ENCODE data around the gene YOD1. TPM values are rescaled to one million over a fixed set of nuclear protein-coding genes. Genes with fewer than 3 reads are reported as not detected.

The YOD1 gene
- total RNA-seq, 1 donor from 2014 or later = 15.3 TPM

DNA sequence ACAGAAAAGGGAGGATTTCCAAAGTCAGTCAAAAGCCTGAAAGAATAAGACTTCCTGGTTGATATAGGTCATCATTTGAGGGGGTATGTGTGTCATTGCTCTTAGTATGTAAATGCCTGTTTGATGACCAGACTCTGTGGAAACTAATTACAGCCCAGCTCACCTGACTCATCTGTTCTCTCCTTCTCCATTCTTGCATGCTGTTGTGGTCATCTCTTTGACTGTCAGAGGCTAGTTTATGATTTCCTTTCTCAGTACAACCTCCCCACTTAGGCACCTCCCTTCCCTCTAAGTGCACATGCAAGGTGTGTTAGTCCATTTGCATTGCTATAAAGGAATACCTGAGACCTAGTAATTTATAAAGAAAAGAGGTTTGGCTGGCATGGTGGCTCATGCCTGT, 16.0 kb downstream of the YOD1 start:
- H3K27me3 ChIP-seq (ENCODE audit: control insufficient read depth, insufficient read depth, low read length) = no peaks in the 10 kb centered on the region
- TF ChIP-seq, protein P1, sequence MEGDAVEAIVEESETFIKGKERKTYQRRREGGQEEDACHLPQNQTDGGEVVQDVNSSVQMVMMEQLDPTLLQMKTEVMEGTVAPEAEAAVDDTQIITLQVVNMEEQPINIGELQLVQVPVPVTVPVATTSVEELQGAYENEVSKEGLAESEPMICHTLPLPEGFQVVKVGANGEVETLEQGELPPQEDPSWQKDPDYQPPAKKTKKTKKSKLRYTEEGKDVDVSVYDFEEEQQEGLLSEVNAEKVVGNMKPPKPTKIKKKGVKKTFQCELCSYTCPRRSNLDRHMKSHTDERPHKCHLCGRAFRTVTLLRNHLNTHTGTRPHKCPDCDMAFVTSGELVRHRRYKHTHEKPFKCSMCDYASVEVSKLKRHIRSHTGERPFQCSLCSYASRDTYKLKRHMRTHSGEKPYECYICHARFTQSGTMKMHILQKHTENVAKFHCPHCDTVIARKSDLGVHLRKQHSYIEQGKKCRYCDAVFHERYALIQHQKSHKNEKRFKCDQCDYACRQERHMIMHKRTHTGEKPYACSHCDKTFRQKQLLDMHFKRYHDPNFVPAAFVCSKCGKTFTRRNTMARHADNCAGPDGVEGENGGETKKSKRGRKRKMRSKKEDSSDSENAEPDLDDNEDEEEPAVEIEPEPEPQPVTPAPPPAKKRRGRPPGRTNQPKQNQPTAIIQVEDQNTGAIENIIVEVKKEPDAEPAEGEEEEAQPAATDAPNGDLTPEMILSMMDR (IDR thresholded peaks at IDR 0.05; ENCODE audit: insufficient read depth, low read length, severe bottlenecking) = no peak
- FAIRE-seq (peak; percentile 77), DNase-seq (ENCODE audit: low read depth) (peak; percentile 98)
- H3K4me3 ChIP-seq (ENCODE audit: low read depth, low read length) = no peak overlapping the region
- H3K36me3 ChIP-seq (ENCODE audit: control insufficient read depth, insufficient read depth, low read length) = peaks cover 1% of the 10 kb centered on the region

DNA sequence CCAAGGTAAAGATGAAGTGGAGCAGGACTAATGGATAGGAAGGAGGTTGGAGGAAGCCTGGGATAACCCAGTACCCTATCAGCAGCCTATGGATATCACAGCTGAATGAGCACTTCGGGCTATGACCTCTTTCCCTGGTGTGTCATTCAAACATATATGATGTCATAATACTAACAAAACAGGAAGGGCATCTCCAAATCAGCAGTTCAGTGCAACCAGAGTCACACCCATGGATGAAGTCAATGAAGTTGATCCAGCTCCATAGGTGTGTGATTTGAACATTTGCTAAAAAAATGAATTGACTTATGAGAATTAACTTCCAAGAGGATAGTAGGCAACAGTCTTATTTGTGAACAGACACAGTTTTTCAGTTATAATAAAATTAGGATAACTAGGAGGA, 16.8 kb downstream of the YOD1 start:
- peak; percentile 76 for DNase-seq (ENCODE audit: low read depth)
- no peaks in the 10 kb centered on the region for H3K27me3 ChIP-seq (ENCODE audit: control insufficient read depth, insufficient read depth, low read length)
- FAIRE-seq = no peak

DNA sequence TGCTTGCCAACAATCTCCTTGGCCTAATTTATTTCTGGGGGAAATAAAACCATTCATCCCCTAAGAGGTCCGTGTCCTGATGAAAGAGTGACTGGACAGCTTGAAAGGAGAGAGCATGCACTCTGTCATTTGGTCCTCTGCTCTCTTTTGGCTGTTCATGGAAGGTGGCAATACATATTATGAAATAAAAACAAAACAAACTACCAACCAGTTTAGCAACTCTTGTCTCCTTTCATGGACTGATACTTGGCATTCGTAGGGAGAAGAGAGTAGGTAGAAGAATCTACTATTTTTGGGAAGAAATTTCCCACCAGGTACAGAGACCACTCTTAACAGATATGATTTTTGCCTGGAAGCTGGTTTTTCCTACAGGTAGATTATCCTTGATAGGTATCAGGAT, 17.7 kb downstream of the YOD1 start:
- no peak overlapping the region for H3K4me3 ChIP-seq (ENCODE audit: low read depth, low read length)
- TF ChIP-seq, protein P1 (IDR thresholded peaks at IDR 0.05; ENCODE audit: insufficient read depth, low read length, severe bottlenecking) = no peak
- H3K27me3 ChIP-seq (ENCODE audit: control insufficient read depth, insufficient read depth, low read length) = no peaks in the 10 kb centered on the region
- FAIRE-seq (no peak), DNase-seq (ENCODE audit: low read depth) (peak; percentile 22)
- peaks cover 1% of the 10 kb centered on the region for H3K36me3 ChIP-seq (ENCODE audit: control insufficient read depth, insufficient read depth, low read length)

More for the DNA sequence above, 16.8 kb downstream of the YOD1 start:
- TF ChIP-seq, protein P1 (IDR thresholded peaks at IDR 0.05; ENCODE audit: insufficient read depth, low read length, severe bottlenecking) = no peak
- Histone ChIP-seq H3K4me3 (ENCODE audit: low read depth, low read length) (no peak overlapping the region), H3K36me3 (ENCODE audit: control insufficient read depth, insufficient read depth, low read length) (peaks cover 1% of the 10 kb centered on the region)

DNA sequence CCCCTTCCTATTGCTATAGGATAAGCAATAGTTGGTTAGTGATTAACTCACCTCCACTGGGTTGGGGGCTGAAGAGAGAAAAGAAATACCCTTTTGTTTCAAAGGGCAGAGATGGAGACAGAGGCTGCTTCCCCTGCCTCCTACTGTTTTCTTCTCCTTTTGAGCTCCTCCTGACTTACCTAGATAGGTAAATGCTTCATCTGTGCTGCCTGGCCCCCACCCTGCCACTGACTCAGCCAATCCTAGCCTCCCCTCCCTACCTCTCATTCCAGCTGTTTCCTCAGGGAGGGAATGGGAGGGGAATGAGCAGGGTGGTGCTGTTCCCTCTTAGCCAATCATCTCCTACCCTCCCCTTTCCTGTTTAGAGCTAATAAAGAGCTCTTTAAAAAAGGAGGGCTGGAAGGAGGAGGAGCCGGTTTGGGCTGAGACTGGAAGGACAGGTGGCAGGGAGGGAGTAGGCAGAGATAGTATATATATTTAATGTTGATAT, 18.4 kb downstream of the YOD1 start, which contains the start of gene C1orf116:
Gene C1orf116 (minus strand): TSS at position 229 of the 490 bp plus-strand sequence. CDS start 5,158 bp downstream, outside the sequence.
- no peak for FAIRE-seq
- H3K36me3 ChIP-seq (ENCODE audit: control insufficient read depth, insufficient read depth, low read length) = peaks cover 1% of the 10 kb centered on the region
- no peaks in the 10 kb centered on the region for H3K27me3 ChIP-seq (ENCODE audit: control insufficient read depth, insufficient read depth, low read length)
- peak within 1 kb of the TSS; percentile 74 for H3K4me3 ChIP-seq (ENCODE audit: low read depth, low read length)
- peak; percentile 99 for DNase-seq (ENCODE audit: low read depth)
- TF ChIP-seq, protein P1 (IDR thresholded peaks at IDR 0.05; ENCODE audit: insufficient read depth, low read length, severe bottlenecking) = no peak

DNA sequence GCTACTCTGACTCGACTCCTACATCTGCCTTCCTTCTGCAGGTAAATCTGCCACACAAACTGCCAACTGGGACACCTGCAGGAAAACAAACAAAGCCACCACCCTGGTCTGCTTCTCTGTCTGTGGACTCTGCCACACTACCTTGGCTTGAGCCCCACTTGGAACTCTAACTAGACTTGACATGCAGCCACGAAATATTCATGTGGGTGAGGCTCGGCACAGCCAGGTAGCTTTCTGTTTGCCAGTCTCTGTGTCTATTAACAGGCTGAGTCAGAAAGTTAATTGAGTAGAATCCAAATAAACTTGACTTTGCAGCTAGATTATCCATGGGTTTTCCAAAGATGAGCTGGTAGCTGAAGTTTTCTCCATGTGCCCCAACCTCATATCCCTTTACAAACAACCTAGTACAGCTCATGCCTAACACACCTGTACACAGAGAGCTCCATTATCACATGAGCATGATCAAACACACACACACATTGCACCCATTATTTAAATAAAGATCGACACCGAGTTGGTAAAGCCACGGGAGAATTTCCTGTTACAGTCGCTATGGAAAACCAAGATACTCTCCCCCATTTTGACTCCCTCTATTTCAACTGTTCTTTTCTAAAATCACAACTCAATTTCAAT, 19.3 kb downstream of the YOD1 start:
- H3K36me3 ChIP-seq (ENCODE audit: control insufficient read depth, insufficient read depth, low read length) = peaks cover 1% of the 10 kb centered on the region
- DNase-seq (ENCODE audit: low read depth) = peak; percentile 64
- no peaks in the 10 kb centered on the region for H3K27me3 ChIP-seq (ENCODE audit: control insufficient read depth, insufficient read depth, low read length)
- peak; percentile 7 for FAIRE-seq
- H3K4me3 ChIP-seq (ENCODE audit: low read depth, low read length) = peak overlapping the region; percentile 74
- TF ChIP-seq, protein P1 (IDR thresholded peaks at IDR 0.05; ENCODE audit: insufficient read depth, low read length, severe bottlenecking) = no peak
